Osteocyte (in vitro differentiated cells): Measurements from ENCODE around the gene ZNF148. TPM values are rescaled to one million over a fixed set of nuclear protein-coding genes. Genes with fewer than 3 reads are reported as not detected.

Source experiments
- DNase-seq: peaks from one replicate; pipeline ENCODE4 v3.0.0; 2021; ENCODE audit warnings: mixed read lengths; ENCODE audit not compliant: unreplicated experiment; ENCODE audit errors: extremely low spot score
- H3K27ac Mint-ChIP-seq: one replicate; pipeline ENCODE4 v1.8.0; 2021; ENCODE audit warnings: mild to moderate bottlenecking, mixed read lengths; ENCODE audit not compliant: unreplicated experiment
- H3K27me3 Mint-ChIP-seq: one replicate; pipeline ENCODE4 v1.8.0; 2021; ENCODE audit warnings: mixed read lengths; ENCODE audit not compliant: unreplicated experiment
- H3K36me3 Mint-ChIP-seq: one replicate; pipeline ENCODE4 v1.8.0; 2021; ENCODE audit warnings: mixed read lengths; ENCODE audit not compliant: unreplicated experiment
- H3K4me1 Mint-ChIP-seq: one replicate; pipeline ENCODE4 v1.8.0; 2021; ENCODE audit warnings: mixed read lengths; ENCODE audit not compliant: unreplicated experiment
- H3K4me3 Mint-ChIP-seq: one replicate; pipeline ENCODE4 v1.8.0; 2021; ENCODE audit warnings: mild to moderate bottlenecking, moderate library complexity, mixed read lengths; ENCODE audit not compliant: unreplicated experiment
- H3K9me3 Mint-ChIP-seq: one replicate; pipeline ENCODE4 v1.8.0; 2021; ENCODE audit warnings: mixed read lengths; ENCODE audit not compliant: unreplicated experiment
- total RNA-seq: library from RNA; stranded (reverse); gene quantifications from 2 replicates; pipeline ENCODE4 v1.2.1, GENCODE V29; 2021
- TF ChIP-seq, protein P1 (sequence below): fragments of 200-600 bp; sonication (generic); IDR thresholded peaks from 2 replicates; pipeline ENCODE4 v1.5.0; 2021; ENCODE audit warnings: antibody characterized with exemption, mild to moderate bottlenecking, moderate library complexity

ZNF148 gene
- total RNA-seq, 1 donor from 2014 or later, result 46.2 TPM

DNA sequence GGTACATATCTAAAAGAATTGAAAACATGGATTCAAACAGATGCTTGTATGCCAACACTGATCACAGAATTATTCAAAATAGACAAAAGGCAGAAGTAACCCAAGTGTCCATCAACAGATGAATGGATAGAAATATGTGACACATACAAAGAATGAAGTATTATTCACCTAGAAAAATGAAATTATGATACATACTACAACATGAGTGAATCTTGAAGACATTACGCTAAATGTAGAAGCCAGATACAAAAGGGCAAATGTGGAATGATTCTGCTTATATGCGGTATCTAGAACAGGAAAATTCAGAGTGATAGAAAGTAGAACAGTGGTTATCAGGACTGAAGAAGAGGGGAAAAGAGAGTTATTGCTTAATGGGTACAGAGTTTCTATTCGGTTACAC, 136.4 kb downstream of the ZNF148 start:
- no peaks in the 10 kb centered on the region for H3K9me3 Mint-ChIP-seq
- no peaks in the 10 kb centered on the region for H3K27me3 Mint-ChIP-seq
- no peak for DNase-seq
- peaks cover 21% of the 10 kb centered on the region for H3K36me3 Mint-ChIP-seq
- peaks cover 3% of the 10 kb centered on the region for H3K4me1 Mint-ChIP-seq
- TF ChIP-seq, protein P1, sequence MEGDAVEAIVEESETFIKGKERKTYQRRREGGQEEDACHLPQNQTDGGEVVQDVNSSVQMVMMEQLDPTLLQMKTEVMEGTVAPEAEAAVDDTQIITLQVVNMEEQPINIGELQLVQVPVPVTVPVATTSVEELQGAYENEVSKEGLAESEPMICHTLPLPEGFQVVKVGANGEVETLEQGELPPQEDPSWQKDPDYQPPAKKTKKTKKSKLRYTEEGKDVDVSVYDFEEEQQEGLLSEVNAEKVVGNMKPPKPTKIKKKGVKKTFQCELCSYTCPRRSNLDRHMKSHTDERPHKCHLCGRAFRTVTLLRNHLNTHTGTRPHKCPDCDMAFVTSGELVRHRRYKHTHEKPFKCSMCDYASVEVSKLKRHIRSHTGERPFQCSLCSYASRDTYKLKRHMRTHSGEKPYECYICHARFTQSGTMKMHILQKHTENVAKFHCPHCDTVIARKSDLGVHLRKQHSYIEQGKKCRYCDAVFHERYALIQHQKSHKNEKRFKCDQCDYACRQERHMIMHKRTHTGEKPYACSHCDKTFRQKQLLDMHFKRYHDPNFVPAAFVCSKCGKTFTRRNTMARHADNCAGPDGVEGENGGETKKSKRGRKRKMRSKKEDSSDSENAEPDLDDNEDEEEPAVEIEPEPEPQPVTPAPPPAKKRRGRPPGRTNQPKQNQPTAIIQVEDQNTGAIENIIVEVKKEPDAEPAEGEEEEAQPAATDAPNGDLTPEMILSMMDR, result no peak
- H3K27ac Mint-ChIP-seq, result no peak overlapping the region
- H3K4me3 Mint-ChIP-seq, result no peak overlapping the region

DNA sequence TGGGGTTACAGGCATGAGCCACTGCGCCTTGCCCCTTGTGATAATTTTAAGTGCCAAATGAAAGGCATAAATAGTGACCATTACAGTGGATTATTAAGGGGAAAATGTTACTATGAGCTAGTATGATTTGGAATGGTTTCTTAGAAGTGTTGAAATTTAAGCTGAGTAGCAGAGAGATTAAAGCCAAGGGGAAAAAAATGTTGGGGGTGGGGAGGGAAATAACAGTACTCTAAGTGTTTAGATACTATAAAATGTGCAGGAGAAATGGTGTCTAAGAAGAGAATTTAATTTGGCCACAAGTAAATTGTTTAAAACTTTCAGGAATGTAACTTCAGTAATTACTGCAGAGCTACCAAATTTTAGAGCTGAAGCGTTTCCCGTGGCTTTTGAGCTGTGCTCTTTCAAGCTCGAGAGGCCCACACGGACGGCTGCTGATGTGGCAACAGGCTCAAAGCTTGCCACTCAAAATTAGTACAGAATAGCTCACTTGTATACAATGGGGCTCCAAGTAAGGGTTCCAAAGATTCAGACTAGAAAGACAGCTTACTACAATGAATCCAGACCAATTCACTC, 138.7 kb downstream of the ZNF148 start:
- H3K4me1 Mint-ChIP-seq, result peaks cover 12% of the 10 kb centered on the region

DNA sequence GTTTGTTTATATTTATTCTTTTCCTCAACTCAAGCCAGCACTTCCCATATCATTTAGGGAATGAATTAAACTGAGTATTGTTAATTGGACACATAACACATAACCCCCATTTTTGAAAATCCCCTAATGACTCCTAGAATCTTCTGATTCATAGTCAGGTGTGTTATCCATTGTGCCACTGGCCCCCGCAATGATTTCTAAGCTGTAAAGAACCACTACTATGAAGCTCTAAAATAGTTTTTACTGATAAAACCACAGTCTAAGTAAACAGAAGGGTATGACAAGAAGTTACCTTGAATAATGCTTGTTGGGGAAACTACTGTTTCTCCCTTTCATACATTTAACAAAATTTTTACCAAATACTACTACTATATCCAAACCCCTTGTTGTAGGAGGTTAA, 140.3 kb downstream of the ZNF148 start:
- no peak for DNase-seq
- no peak overlapping the region for H3K4me3 Mint-ChIP-seq
- H3K27me3 Mint-ChIP-seq, result no peaks in the 10 kb centered on the region
- TF ChIP-seq, protein P1, result no peak
- no peaks in the 10 kb centered on the region for H3K9me3 Mint-ChIP-seq
- H3K27ac Mint-ChIP-seq, result no peak overlapping the region
- H3K4me1 Mint-ChIP-seq, result peaks cover 16% of the 10 kb centered on the region
- peaks cover 25% of the 10 kb centered on the region for H3K36me3 Mint-ChIP-seq

More for the DNA sequence above, 138.7 kb downstream of the ZNF148 start:
- TF ChIP-seq, protein P1, result no peak
- H3K27me3 Mint-ChIP-seq, result no peaks in the 10 kb centered on the region
- H3K4me3 Mint-ChIP-seq, result no peak overlapping the region
- no peak for DNase-seq
- no peaks in the 10 kb centered on the region for H3K9me3 Mint-ChIP-seq
- peaks cover 28% of the 10 kb centered on the region for H3K36me3 Mint-ChIP-seq
- no peak overlapping the region for H3K27ac Mint-ChIP-seq

DNA sequence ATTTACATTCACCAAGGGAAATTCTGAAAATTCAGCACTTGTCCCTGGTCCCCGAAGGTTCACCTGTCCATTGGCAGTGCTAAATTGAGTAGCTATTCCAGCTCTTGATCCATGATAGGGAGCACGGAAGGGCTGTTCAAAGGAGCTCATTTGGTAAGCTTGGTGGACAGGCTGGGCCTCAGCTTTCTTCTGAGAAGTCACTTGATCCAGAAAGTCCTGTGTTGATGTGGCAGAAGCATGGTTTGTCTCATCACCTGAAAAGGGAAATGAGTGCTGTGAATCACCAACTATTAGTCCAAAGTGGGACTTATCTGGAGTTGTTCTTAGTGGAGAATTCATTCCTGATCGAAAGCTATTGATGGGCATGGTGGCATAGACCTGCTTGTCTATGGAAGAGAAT, 142.7 kb downstream of the ZNF148 start:
- DNase-seq, result no peak
- H3K27me3 Mint-ChIP-seq, result no peaks in the 10 kb centered on the region
- H3K4me1 Mint-ChIP-seq, result peaks cover 16% of the 10 kb centered on the region
- no peaks in the 10 kb centered on the region for H3K9me3 Mint-ChIP-seq
- no peak overlapping the region for H3K27ac Mint-ChIP-seq
- peaks cover 26% of the 10 kb centered on the region for H3K36me3 Mint-ChIP-seq
- no peak overlapping the region for H3K4me3 Mint-ChIP-seq
- TF ChIP-seq, protein P1, result no peak

DNA sequence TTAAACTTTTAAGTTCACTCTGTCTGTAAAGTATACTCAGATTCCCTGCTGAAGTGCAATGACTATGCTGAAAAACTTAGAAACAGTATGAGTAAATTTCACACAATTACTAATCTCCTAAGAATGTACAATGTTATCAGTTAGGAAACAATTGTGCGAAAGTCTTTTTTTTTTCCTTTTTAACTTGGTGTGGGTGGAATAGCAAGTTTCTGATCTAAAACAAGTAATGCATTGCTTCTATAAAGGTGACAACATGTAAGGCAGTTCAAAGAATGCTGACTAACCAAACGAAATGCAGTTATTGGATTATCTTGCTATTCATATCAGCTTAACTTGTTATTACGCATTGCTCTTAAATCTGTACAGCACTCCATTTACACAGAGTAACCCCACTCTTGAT, 143.2 kb downstream of the ZNF148 start:
- no peak overlapping the region for H3K4me3 Mint-ChIP-seq
- TF ChIP-seq, protein P1, result no peak
- H3K4me1 Mint-ChIP-seq, result peaks cover 16% of the 10 kb centered on the region
- DNase-seq, result no peak
- H3K27me3 Mint-ChIP-seq, result no peaks in the 10 kb centered on the region
- H3K36me3 Mint-ChIP-seq, result peaks cover 24% of the 10 kb centered on the region
- no peaks in the 10 kb centered on the region for H3K9me3 Mint-ChIP-seq
- H3K27ac Mint-ChIP-seq, result peak overlapping the region; percentile 69
